WERI-Rb-1 (cell line): ENCODE results near the gene VASN.
"Not testable (repeated sequence)": the region's sequence is repeated elsewhere in the genome, so short reads cannot be mapped to it uniquely, and the experiment has no call there.

Experiments
- DNase-seq: peaks from one replicate; pipeline ENCODE4 v3.0.0-alpha.2; 2020
- H3K27ac ChIP-seq: fragments of 250-450 bp; sonication (Bioruptor Pico); 2 replicates; pipeline ENCODE4 v1.5.1; 2020; ENCODE audit warnings: mild to moderate bottlenecking, moderate library complexity
- H3K27me3 ChIP-seq: fragments of 250-450 bp; sonication (Bioruptor Pico); 2 replicates; pipeline ENCODE4 v1.5.1; 2021; ENCODE audit warnings: mild to moderate bottlenecking, low read depth, moderate library complexity; ENCODE audit not compliant: insufficient read depth, severe bottlenecking
- H3K36me3 ChIP-seq: fragments of 250-450 bp; sonication (Bioruptor Pico); 2 replicates; pipeline ENCODE4 v1.5.1; 2020; ENCODE audit warnings: mild to moderate bottlenecking, moderate library complexity
- H3K4me3 ChIP-seq: 2 replicates; pipeline ENCODE4 v1.5.1; 2011; ENCODE audit warnings: low read depth, mild to moderate bottlenecking, control low read depth, low read length
- H3K9me3 ChIP-seq: fragments of 250-450 bp; sonication (Bioruptor Pico); 2 replicates; pipeline ENCODE4 v1.5.1; 2021; ENCODE audit warnings: mild to moderate bottlenecking, moderate library complexity; ENCODE audit not compliant: severe bottlenecking
- CTCF ChIP-seq: IDR thresholded peaks from 2 replicates; pipeline ENCODE4 v1.5.1; 2011; ENCODE audit warnings: low read depth, mild to moderate bottlenecking, control low read depth, inconsistent platforms, low read length

VASN gene

GRCh38 chr16:4341250-4341649 lies 30.4 kb upstream of the VASN start:
- TF ChIP-seq CTCF: no peak
- Histone ChIP-seq H3K27ac (no peak overlapping the region), H3K9me3 (no peaks in the 10 kb centered on the region), H3K4me3 (no peak overlapping the region), H3K27me3 (no peaks in the 10 kb centered on the region), H3K36me3 (peaks cover 34% of the 10 kb centered on the region)
- no peak for DNase-seq

- Histone ChIP-seq H3K9me3 (no peaks in the 10 kb centered on the region), H3K27me3 (no peaks in the 10 kb centered on the region), H3K27ac (no peak overlapping the region), H3K4me3 (no peak overlapping the region), H3K36me3 (peaks cover 27% of the 10 kb centered on the region)
- no peak for TF ChIP-seq CTCF
- no peak for DNase-seq
These were observed 28.5 kb upstream of the VASN start for GRCh38 chr16:4342866-4343744.

GRCh38 chr16:4344300-4344982 lies 27.2 kb upstream of the VASN start:
- H3K36me3 ChIP-seq: peaks cover 19% of the 10 kb centered on the region
- not testable (repeated sequence) for H3K9me3 ChIP-seq, H3K27ac ChIP-seq, H3K4me3 ChIP-seq, DNase-seq, H3K27me3 ChIP-seq

- DNase-seq: no peak
- Histone ChIP-seq H3K27ac (no peak overlapping the region), H3K4me3 (no peak overlapping the region), H3K27me3 (no peaks in the 10 kb centered on the region), H3K9me3 (no peaks in the 10 kb centered on the region), H3K36me3 (peaks cover 14% of the 10 kb centered on the region)
- TF ChIP-seq CTCF: no peak
These were observed 26.4 kb upstream of the VASN start for GRCh38 chr16:4344983-4345835.

- H3K9me3 ChIP-seq: no peaks in the 10 kb centered on the region
- no peaks in the 10 kb centered on the region for H3K27me3 ChIP-seq
- DNase-seq: no peak
- no peak overlapping the region for H3K4me3 ChIP-seq
- TF ChIP-seq CTCF: no peak
- H3K27ac ChIP-seq: no peak overlapping the region
- peaks cover 14% of the 10 kb centered on the region for H3K36me3 ChIP-seq
These were observed 25.5 kb upstream of the VASN start for GRCh38 chr16:4345836-4346781.
